Measurements from ENCODE around the gene ADGRB3. TPM values are rescaled to one million over a fixed set of nuclear protein-coding genes. Genes with fewer than 3 reads are reported as not detected.

ADGRB3 gene
- total and polyA plus RNA-seq, 10 of the 15 experiments (the other 5 are each of a cell fraction or from before 2014, with no cell fraction given) = 0.03 to 0.06 TPM; not detected in 8

DNA sequence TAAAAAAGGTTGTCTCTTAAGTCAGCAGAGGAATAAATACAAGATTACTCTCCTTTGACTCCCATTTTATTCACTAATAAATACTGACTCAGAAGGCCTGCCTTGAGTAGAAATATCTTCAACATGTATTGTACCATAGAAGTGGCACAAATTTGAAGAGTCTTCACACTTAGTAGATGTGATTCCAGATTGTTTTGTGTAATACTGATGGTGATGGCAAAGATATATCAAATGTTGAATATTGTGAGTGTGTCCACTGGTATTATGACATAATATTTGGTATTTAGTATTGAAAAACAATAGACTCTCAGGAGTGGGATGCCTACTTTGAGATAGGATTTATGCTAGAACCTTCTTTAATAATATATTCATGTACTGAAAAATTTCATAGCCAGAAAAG is 7.0 kb downstream of the ADGRB3 start:
- no TSS peak for BruUV-seq (replicated peaks)
- ATAC-seq = no peak
- H3K36me3 ChIP-seq (ENCODE audit: control insufficient read depth in 2 of 2, insufficient read depth in 2 of 2, low read length in 1 of 2) = no peaks in the 10 kb centered on the region
- no peak overlapping the region for H3K4me3 ChIP-seq
- ChIA-PET POLR2A (no interaction called here), CTCF (interaction anchor here (7.6 kb wide), 1 partner anchor 137 kb away, joined by 64 read pairs; no protein-coding TSS in a partner anchor), RAD21 (ENCODE audit: unreplicated experiment) (no interaction called here), SMC1A (ENCODE audit: uncharacterized antibody, unreplicated experiment) (interaction anchor here (5.9 kb wide), 1 partner anchor 135 kb away, joined by 37 read pairs; no protein-coding TSS in a partner anchor)
- H3K4me1 ChIP-seq (ENCODE audit: control insufficient read depth, insufficient read depth, low read length) = no peaks in the 10 kb centered on the region
- peaks cover 0 to 2% of the 10 kb centered on the region in 2 experiments; a peak in 1 of 4 replicates for H3K27me3 ChIP-seq (replicated peaks in 1 of 2; ENCODE audit: control insufficient read depth in 2 of 2, insufficient read depth in 2 of 2, low read length in 1 of 2)
- in situ Hi-C loops (cut with MboI) = loop anchor here (25.0 kb wide), 1 partner anchor 1470 kb away; no protein-coding TSS in a partner anchor
- H4K20me1 ChIP-seq (ENCODE audit: control insufficient read depth, insufficient read depth) = no peaks in the 10 kb centered on the region
- no peaks in the 10 kb centered on the region for H3K79me2 ChIP-seq (ENCODE audit: control insufficient read depth, insufficient read depth, low read length)
- DNase-seq (ENCODE audit: low read depth, low spot score) = no peak
- TF ChIP-seq PAX8 (IDR thresholded peaks at IDR 0.05) = no peak
- TF ChIP-seq NFYB (IDR thresholded peaks at IDR 0.05; ENCODE audit: insufficient read depth, low read depth, low read length) = no peak
- TF ChIP-seq ZNF207 (IDR thresholded peaks at IDR 0.05; ENCODE audit: borderline replicate concordance) = no peak
- TF ChIP-seq IRF4 (IDR thresholded peaks at IDR 0.05; ENCODE audit: low read depth, low read length) = no peak
- TF ChIP-seq, protein P1, sequence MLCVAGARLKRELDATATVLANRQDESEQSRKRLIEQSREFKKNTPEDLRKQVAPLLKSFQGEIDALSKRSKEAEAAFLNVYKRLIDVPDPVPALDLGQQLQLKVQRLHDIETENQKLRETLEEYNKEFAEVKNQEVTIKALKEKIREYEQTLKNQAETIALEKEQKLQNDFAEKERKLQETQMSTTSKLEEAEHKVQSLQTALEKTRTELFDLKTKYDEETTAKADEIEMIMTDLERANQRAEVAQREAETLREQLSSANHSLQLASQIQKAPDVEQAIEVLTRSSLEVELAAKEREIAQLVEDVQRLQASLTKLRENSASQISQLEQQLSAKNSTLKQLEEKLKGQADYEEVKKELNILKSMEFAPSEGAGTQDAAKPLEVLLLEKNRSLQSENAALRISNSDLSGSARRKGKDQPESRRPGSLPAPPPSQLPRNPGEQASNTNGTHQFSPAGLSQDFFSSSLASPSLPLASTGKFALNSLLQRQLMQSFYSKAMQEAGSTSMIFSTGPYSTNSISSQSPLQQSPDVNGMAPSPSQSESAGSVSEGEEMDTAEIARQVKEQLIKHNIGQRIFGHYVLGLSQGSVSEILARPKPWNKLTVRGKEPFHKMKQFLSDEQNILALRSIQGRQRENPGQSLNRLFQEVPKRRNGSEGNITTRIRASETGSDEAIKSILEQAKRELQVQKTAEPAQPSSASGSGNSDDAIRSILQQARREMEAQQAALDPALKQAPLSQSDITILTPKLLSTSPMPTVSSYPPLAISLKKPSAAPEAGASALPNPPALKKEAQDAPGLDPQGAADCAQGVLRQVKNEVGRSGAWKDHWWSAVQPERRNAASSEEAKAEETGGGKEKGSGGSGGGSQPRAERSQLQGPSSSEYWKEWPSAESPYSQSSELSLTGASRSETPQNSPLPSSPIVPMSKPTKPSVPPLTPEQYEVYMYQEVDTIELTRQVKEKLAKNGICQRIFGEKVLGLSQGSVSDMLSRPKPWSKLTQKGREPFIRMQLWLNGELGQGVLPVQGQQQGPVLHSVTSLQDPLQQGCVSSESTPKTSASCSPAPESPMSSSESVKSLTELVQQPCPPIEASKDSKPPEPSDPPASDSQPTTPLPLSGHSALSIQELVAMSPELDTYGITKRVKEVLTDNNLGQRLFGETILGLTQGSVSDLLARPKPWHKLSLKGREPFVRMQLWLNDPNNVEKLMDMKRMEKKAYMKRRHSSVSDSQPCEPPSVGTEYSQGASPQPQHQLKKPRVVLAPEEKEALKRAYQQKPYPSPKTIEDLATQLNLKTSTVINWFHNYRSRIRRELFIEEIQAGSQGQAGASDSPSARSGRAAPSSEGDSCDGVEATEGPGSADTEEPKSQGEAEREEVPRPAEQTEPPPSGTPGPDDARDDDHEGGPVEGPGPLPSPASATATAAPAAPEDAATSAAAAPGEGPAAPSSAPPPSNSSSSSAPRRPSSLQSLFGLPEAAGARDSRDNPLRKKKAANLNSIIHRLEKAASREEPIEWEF (IDR thresholded peaks at IDR 0.05; ENCODE audit: insufficient replicate concordance, low read depth, low read length) = no peak
- H2AFZ ChIP-seq (ENCODE audit: control insufficient read depth, low read depth, low read length) = no peak overlapping the region
- H3K4me2 ChIP-seq (ENCODE audit: control insufficient read depth, insufficient read depth) = no peak overlapping the region
- FAIRE-seq = no peak
- no peak overlapping the region for H3K27ac ChIP-seq (ENCODE audit: control insufficient read depth, insufficient read depth)
- no peaks in the 10 kb centered on the region for H3K9me3 ChIP-seq (replicated peaks; ENCODE audit: control insufficient read depth, insufficient read depth, low read length)
- H3K9ac ChIP-seq (ENCODE audit: control insufficient read depth, insufficient read depth, low read length) = no peak overlapping the region
- intact Hi-C loops (cut with micrococcal nuclease; ENCODE audit: unreplicated experiment) = no loop called here
